BJ (cell line): ENCODE data around the gene ZNF385C. TPM values are rescaled to one million over a fixed set of nuclear protein-coding genes. Genes with fewer than 3 reads are reported as not detected.
A peak's percentile ranks its signal among the peaks of the same experiment; 100 is the strongest.
"Not testable (repeated sequence)": the region's sequence is repeated elsewhere in the genome, so short reads cannot be mapped to it uniquely, and the experiment has no call there.

Experiments
- CTCF ChIA-PET: fragments of 350-600 bp; formaldehyde crosslinking; extraction: SDS; loops from one replicate; lab custom pipeline; 2021; ENCODE audit warnings: antibody characterized with exemption, inconsistent platforms; lab: Yijun Ruan, JAX
- POLR2A ChIA-PET: fragments of 300-600 bp; sonication (Branson Sonifier 250); formaldehyde crosslinking; extraction: SDS; loops from one replicate; lab custom pipeline; 2021; ENCODE audit warnings: antibody characterized with exemption; lab: Charles Lee
- DNase-seq: peaks from one replicate; pipeline ENCODE4 v3.0.0-alpha.2; 2011; ENCODE audit warnings: low read depth
- H3K27me3 ChIP-seq: 2 replicates; pipeline ENCODE4 v1.6.0; 2011; ENCODE audit warnings: low read length; ENCODE audit not compliant: control insufficient read depth, insufficient read depth
- H3K36me3 ChIP-seq: 2 replicates; pipeline ENCODE4 v1.5.1; 2011; ENCODE audit warnings: low read length; ENCODE audit not compliant: control insufficient read depth, insufficient read depth
- H3K4me3 ChIP-seq: 2 replicates; pipeline ENCODE4 v1.5.1; 2011; ENCODE audit warnings: low read depth, mild to moderate bottlenecking, control low read depth, low read length
- polyA plus RNA-seq: library from polyadenylated mRNA; depleted of rRNA; stranded (reverse); fragments of >200 nt; gene quantifications from 2 replicates; pipeline ENCODE4 v1.2.3, GENCODE V29; 2011
- TF ChIP-seq, protein P1 (sequence below): IDR thresholded peaks from 2 replicates; pipeline ENCODE4 v1.5.1; 2011; ENCODE audit warnings: low read depth, mild to moderate bottlenecking, control low read depth, inconsistent platforms, low read length, moderate library complexity; ENCODE audit not compliant: insufficient read depth

The ZNF385C gene
- polyA plus RNA-seq, 1 experiment: not detected

DNA sequence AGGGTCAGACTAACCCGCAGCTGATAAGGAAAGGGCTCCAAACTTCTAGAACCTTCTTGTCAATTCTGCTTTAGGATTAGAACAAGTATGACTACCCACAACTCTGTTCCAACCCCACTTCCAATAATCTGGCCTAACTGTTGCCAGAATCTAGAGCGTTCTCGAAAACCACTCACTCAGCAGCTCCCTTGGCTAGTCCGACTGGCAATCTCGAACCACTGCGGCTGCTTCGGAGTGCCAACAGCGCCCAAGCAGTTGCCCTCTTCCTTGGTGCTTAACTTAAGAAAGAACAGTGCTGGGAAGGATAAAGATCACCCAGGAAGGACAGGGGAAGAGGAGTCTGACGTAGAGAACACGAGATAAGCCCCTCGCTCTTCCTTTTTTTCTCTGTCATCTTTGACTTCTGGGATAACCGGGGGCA, 81.9 kb downstream of the ZNF385C start:
- ChIA-PET POLR2A (no interaction called here), CTCF (interaction anchor here (0.6 to 5.5 kb wide), 7 partner anchors 9 to 102 kb away, joined by 3 to 59 read pairs (median 3); partner anchors contain the start of gene CNP)
- H3K4me3 ChIP-seq: peak overlapping the region; percentile 89
- no peak for DNase-seq
- TF ChIP-seq, protein P1, sequence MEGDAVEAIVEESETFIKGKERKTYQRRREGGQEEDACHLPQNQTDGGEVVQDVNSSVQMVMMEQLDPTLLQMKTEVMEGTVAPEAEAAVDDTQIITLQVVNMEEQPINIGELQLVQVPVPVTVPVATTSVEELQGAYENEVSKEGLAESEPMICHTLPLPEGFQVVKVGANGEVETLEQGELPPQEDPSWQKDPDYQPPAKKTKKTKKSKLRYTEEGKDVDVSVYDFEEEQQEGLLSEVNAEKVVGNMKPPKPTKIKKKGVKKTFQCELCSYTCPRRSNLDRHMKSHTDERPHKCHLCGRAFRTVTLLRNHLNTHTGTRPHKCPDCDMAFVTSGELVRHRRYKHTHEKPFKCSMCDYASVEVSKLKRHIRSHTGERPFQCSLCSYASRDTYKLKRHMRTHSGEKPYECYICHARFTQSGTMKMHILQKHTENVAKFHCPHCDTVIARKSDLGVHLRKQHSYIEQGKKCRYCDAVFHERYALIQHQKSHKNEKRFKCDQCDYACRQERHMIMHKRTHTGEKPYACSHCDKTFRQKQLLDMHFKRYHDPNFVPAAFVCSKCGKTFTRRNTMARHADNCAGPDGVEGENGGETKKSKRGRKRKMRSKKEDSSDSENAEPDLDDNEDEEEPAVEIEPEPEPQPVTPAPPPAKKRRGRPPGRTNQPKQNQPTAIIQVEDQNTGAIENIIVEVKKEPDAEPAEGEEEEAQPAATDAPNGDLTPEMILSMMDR: no peak
- H3K27me3 ChIP-seq: no peaks in the 10 kb centered on the region
- H3K36me3 ChIP-seq: no peaks in the 10 kb centered on the region

- H3K27me3 ChIP-seq, POLR2A ChIA-PET, H3K4me3 ChIP-seq, CTCF ChIA-PET, H3K36me3 ChIP-seq, DNase-seq: not testable (repeated sequence)
Measured at GRCh38 chr17:42013740-42014139, 84.5 kb downstream of the ZNF385C start.

DNA sequence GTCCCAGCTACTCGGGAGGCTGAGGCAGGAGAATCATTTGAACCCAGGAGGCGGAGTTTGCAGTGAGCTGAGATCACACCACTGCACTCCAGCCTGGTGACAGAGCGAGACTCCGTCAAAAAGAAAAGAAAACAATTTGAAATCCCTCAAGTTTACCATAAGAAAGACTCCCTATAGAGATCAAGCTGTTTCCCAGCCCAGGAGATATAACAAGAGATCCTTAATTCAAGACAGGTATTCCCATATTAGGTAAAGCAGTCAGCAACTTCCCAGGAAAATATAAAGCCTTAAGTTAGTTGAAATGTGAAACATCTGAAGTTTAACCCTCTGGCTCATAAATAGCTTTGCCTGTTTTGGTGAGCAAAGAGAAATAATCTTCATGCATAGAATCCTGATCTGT, 85.9 kb downstream of the ZNF385C start:
- POLR2A ChIA-PET: interaction anchor here (0.5 kb wide), 1 partner anchor 46 kb away, joined by 11 read pairs; no protein-coding TSS in a partner anchor
- H3K36me3 ChIP-seq, H3K27me3 ChIP-seq, H3K4me3 ChIP-seq, DNase-seq: not testable (repeated sequence)
- CTCF ChIA-PET: interaction anchor here (0.6 to 2.1 kb wide), 3 partner anchors 7 to 172 kb away, joined by 4 to 7 read pairs (median 4); partner anchors contain the start of gene NKIRAS2

DNA sequence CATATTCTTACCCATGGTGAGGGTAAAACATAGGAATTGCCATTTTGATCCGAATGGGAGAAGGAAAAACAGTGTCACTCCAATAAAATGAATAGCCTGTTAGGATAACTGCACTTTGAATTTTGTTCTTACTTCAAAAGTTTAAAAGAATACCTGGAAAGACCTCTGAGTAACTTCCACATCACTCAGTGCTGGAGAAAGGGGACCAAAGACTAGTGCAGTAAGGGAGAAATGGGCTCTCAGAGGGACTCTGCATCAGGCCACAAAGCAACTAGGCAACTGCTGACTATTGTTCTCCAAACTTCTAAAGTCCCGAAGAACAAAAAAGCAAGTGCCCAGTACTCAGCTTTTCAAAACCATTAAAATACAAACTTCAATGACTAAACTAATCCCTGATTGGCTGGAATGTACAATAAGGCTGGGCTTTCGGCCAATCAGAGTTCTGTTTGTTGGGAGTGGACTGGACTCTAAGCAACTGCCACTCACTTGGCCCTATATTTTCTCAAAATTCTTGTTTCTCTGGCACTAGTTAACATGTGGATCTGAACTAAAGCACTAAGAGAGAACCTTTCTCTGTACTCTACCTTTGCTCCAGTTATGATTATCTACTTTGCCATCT, 87.3 kb downstream of the ZNF385C start:
- ChIA-PET CTCF (interaction anchor here (1.2 to 2.1 kb wide), 2 partner anchors 9 to 14 kb away, joined by 4 to 7 read pairs; partner anchors contain the start of gene NKIRAS2), POLR2A (no interaction called here)
- Histone ChIP-seq H3K4me3 (no peak overlapping the region), H3K36me3 (no peaks in the 10 kb centered on the region), H3K27me3 (no peaks in the 10 kb centered on the region)
- DNase-seq: no peak
- TF ChIP-seq, protein P1: no peak

- not testable (repeated sequence) for DNase-seq, H3K36me3 ChIP-seq, H3K4me3 ChIP-seq, H3K27me3 ChIP-seq
- ChIA-PET CTCF (interaction anchor here (0.6 kb wide), 1 partner anchor 110 kb away, joined by 3 read pairs; no protein-coding TSS in a partner anchor), POLR2A (interaction anchor here (0.7 kb wide), 1 partner anchor 25 kb away, joined by 4 read pairs; no protein-coding TSS in a partner anchor)
Measured at GRCh38 chr17:42010266-42010680, 88.0 kb downstream of the ZNF385C start.

- TF ChIP-seq, protein P1: 0 out of 2 replicates have a peak, but pooled peaks have one; percentile 2
- no peak overlapping the region for H3K4me3 ChIP-seq
- no peaks in the 10 kb centered on the region for H3K36me3 ChIP-seq
- H3K27me3 ChIP-seq: no peaks in the 10 kb centered on the region
- CTCF ChIA-PET: interaction anchor here (1.2 to 1.8 kb wide), 2 partner anchors 11 to 50 kb away, joined by 4 to 5 read pairs; partner anchors contain the start of gene NKIRAS2
- POLR2A ChIA-PET: no interaction called here
- no peak for DNase-seq
Measured at GRCh38 chr17:42009170-42009569, 89.1 kb downstream of the ZNF385C start.
